Measurements from ENCODE around the gene KIF16B. TPM values are rescaled to one million over a fixed set of nuclear protein-coding genes. Genes with fewer than 3 reads are reported as not detected.

KIF16B gene
- total and polyA plus RNA-seq, 9 of the 15 experiments (the other 6 are each of a cell fraction or from before 2014, with no cell fraction given), result 1.00 to 10.6 (median 8.5) TPM

DNA sequence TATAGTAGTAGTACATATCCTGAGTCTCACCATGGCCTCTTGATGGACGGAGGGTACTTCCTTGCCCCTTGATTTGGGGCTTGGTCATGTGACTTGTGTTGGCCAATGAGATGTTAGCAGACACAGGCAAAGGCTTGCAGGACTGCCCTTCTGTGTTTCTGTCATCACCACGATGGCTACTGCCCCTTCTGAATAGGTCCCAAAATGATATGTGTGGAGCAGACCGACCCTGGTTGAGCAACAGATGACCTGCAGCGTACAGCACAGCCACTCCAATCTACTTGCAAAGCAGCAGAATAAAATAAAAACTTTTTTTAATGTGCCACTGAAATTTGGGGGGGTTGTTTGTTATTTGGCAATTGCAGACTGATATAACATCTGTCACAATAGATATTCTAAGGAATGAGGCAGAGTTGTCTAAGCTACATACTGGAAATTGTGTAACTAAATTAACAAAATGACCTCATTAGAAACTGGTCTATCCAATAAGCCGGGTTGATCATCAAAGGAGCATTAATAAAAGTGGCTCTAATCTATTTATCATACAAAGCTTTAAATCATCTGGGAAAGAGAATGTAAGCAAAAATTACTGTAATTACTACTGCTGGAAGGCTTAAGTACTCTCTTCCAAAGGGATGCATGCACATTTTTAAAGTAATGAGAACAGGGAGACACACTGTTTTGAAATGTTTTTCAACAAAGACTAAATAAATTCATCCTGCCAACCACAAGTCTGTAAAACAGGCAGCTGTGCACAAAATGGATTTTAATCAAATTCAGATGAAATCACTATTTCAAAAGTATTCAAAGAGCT lies 209.5 kb downstream of the KIF16B start:
- no peaks in the 10 kb centered on the region for H3K4me1 ChIP-seq (replicated peaks in 1 of 2; ENCODE audit: control insufficient read depth in 2 of 2, insufficient read depth in 2 of 2, low read length in 2 of 2)
- DNase-seq (ENCODE audit: extremely low read depth in 1 of 4, low spot score in 3 of 4) (peak in 2 of 4 experiments; percentile 10 to 14), ATAC-seq (no peak), FAIRE-seq (no peak)
- no peak overlapping the region for H3K4me2 ChIP-seq (ENCODE audit: insufficient read depth, low read length)
- intact Hi-C loops (cut with micrococcal nuclease), result no loop called here
- H3K9me3 ChIP-seq (replicated peaks; ENCODE audit: control insufficient read depth, insufficient read depth, low read depth, low read length), result no peaks in the 10 kb centered on the region
- in situ Hi-C loops (cut with MboI), result no loop called here
- no peaks in the 10 kb centered on the region for H3K79me2 ChIP-seq (ENCODE audit: control insufficient read depth, insufficient read depth, low read length)
- H3K27ac ChIP-seq (ENCODE audit: extremely low read depth, low read depth, low read length), result no peak overlapping the region
- no peaks in the 10 kb centered on the region for H3K27me3 ChIP-seq (ENCODE audit: control insufficient read depth in 2 of 2, insufficient read depth in 2 of 2, low read length in 2 of 2)
- H3K9ac ChIP-seq (ENCODE audit: insufficient read depth in 1 of 2, low read depth in 2 of 2, low read length in 2 of 2), result no peak overlapping the region
- 37% methylated on average over 4 of the region's 5 CpGs for WGBS (ENCODE audit: insufficient coverage, low coverage, missing lambda C conversion rate)
- POLR2A ChIA-PET, result no interaction called here
- CTCF ChIA-PET (ENCODE audit: low intra/inter-chr PET ratio), result no interaction called here
- H3K9me1 ChIP-seq (ENCODE audit: control insufficient read depth, insufficient read depth, low read length), result no peaks in the 10 kb centered on the region
- TF ChIP-seq, protein P1, sequence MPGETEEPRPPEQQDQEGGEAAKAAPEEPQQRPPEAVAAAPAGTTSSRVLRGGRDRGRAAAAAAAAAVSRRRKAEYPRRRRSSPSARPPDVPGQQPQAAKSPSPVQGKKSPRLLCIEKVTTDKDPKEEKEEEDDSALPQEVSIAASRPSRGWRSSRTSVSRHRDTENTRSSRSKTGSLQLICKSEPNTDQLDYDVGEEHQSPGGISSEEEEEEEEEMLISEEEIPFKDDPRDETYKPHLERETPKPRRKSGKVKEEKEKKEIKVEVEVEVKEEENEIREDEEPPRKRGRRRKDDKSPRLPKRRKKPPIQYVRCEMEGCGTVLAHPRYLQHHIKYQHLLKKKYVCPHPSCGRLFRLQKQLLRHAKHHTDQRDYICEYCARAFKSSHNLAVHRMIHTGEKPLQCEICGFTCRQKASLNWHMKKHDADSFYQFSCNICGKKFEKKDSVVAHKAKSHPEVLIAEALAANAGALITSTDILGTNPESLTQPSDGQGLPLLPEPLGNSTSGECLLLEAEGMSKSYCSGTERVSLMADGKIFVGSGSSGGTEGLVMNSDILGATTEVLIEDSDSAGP (CRISPR knock-in tag; IDR thresholded peaks at IDR 0.05), result no peak
- no peak for TF ChIP-seq RHOXF2B (CRISPR knock-in tag; conservative IDR thresholded peaks at IDR 0.05)
- TF ChIP-seq, protein P2, sequence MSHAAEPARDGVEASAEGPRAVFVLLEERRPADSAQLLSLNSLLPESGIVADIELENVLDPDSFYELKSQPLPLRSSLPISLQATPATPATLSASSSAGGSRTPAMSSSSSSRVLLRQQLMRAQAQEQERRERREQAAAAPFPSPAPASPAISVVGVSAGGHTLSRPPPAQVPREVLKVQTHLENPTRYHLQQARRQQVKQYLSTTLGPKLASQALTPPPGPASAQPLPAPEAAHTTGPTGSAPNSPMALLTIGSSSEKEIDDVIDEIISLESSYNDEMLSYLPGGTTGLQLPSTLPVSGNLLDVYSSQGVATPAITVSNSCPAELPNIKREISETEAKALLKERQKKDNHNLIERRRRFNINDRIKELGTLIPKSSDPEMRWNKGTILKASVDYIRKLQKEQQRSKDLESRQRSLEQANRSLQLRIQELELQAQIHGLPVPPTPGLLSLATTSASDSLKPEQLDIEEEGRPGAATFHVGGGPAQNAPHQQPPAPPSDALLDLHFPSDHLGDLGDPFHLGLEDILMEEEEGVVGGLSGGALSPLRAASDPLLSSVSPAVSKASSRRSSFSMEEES (CRISPR knock-in tag; IDR thresholded peaks at IDR 0.05), result peak; percentile 48
- TF ChIP-seq EHMT2 (IDR thresholded peaks at IDR 0.05), result no peak
- TF ChIP-seq, protein P3, sequence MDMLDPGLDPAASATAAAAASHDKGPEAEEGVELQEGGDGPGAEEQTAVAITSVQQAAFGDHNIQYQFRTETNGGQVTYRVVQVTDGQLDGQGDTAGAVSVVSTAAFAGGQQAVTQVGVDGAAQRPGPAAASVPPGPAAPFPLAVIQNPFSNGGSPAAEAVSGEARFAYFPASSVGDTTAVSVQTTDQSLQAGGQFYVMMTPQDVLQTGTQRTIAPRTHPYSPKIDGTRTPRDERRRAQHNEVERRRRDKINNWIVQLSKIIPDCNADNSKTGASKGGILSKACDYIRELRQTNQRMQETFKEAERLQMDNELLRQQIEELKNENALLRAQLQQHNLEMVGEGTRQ (CRISPR knock-in tag; IDR thresholded peaks at IDR 0.05), result 0 out of 2 replicates have a peak, but pooled peaks have one; percentile 15
- H3K4me3 ChIP-seq, result no peak overlapping the region
- 0 out of 3 replicates have a peak, but pooled peaks cover 3% of the 10 kb centered on the region for H3K36me3 ChIP-seq (ENCODE audit: control insufficient read depth, insufficient read depth, low read length)
- no peaks in the 10 kb centered on the region for H4K20me1 ChIP-seq (replicated peaks; ENCODE audit: control insufficient read depth, insufficient read depth, low read length)
- no peak overlapping the region for H2AFZ ChIP-seq (ENCODE audit: low read depth, low read length)
- no TSS peak for BruUV-seq (replicated peaks)
